Neuronal stem cell (in vitro differentiated cells): Measurements from ENCODE around the gene ZFP91. TPM values are rescaled to one million over a fixed set of nuclear protein-coding genes. Genes with fewer than 3 reads are reported as not detected.
A peak's percentile ranks its signal among the peaks of the same experiment; 100 is the strongest.

Source experiments
- DNase-seq: peaks from one replicate; pipeline ENCODE4 v3.0.0-alpha.2; 2013; ENCODE audit warnings: low spot score
- H2AFZ ChIP-seq: one replicate; pipeline ENCODE4 v1.6.1; 2013; ENCODE audit warnings: mild to moderate bottlenecking, low read length, inconsistent platforms
- H2AK5ac ChIP-seq: 2 replicates; pipeline ENCODE4 v1.6.1; 2013; ENCODE audit warnings: low read depth, mild to moderate bottlenecking, inconsistent platforms, low read length, moderate library complexity, mixed read lengths
- H2BK120ac ChIP-seq: 2 replicates; pipeline ENCODE4 v1.6.1; 2013; ENCODE audit warnings: low read depth, mild to moderate bottlenecking, inconsistent platforms, low read length, moderate library complexity, mixed read lengths
- H2BK12ac ChIP-seq: one replicate; pipeline ENCODE4 v1.6.1; 2013; ENCODE audit warnings: low read length, inconsistent platforms
- H2BK15ac ChIP-seq: 2 replicates; pipeline ENCODE4 v1.6.1; 2013; ENCODE audit warnings: mild to moderate bottlenecking, low read length, inconsistent platforms, mixed read lengths
- H2BK5ac ChIP-seq: one replicate; pipeline ENCODE4 v1.6.1; 2013; ENCODE audit warnings: inconsistent platforms, mild to moderate bottlenecking, low read length, moderate library complexity
- H3K14ac ChIP-seq: one replicate; pipeline ENCODE4 v1.6.1; 2013; ENCODE audit warnings: low read length, inconsistent platforms
- H3K18ac ChIP-seq: 2 replicates; pipeline ENCODE4 v1.6.1; 2013; ENCODE audit warnings: low read length, inconsistent platforms
- H3K23ac ChIP-seq: 2 replicates; pipeline ENCODE4 v1.6.1; 2013; ENCODE audit warnings: low read depth, mild to moderate bottlenecking, mixed read lengths, low read length, inconsistent platforms; ENCODE audit not compliant: poor library complexity
- H3K27ac ChIP-seq: replicated peaks from 3 replicates; pipeline ENCODE4 v1.5.1; 2013; ENCODE audit warnings: low read length, inconsistent platforms
- H3K27me3 ChIP-seq, 3 experiments: 2 replicates each; pipeline ENCODE4 v1.6.1; 2013; ENCODE audit warnings: low read length in 3 of 3, mild to moderate bottlenecking in 2 of 3, inconsistent platforms in 1 of 3, low read depth in 1 of 3, mixed read lengths in 1 of 3, moderate library complexity in 1 of 3; ENCODE audit not compliant: control insufficient read depth in 3 of 3, insufficient read depth in 3 of 3
- H3K36me3 ChIP-seq, 2 donors: replicated peaks in 1 of 2; 2 replicates each; pipeline ENCODE4 v1.6.1; 2013; ENCODE audit warnings: low read length in 2 of 2; ENCODE audit not compliant: control insufficient read depth in 2 of 2, insufficient read depth in 2 of 2
- H3K4ac ChIP-seq: 2 replicates; pipeline ENCODE4 v1.6.1; 2013; ENCODE audit warnings: inconsistent platforms, mild to moderate bottlenecking, low read length, moderate library complexity
- H3K4me1 ChIP-seq, 2 donors: 1 replicate in 1 of 2; 2 replicates in 1 of 2; pipeline ENCODE4 v1.6.1; 2013; ENCODE audit warnings: low read length in 2 of 2, low read depth in 1 of 2; ENCODE audit not compliant: control insufficient read depth in 2 of 2, insufficient read depth in 1 of 2
- H3K4me2 ChIP-seq: one replicate; pipeline ENCODE4 v1.6.1; 2013; ENCODE audit warnings: mild to moderate bottlenecking, low read length, inconsistent platforms; ENCODE audit not compliant: insufficient read depth, poor library complexity, severe bottlenecking
- H3K4me3 ChIP-seq, 2 donors: 2 replicates each; pipeline ENCODE4 v1.5.1; 2013; ENCODE audit warnings: low read length in 2 of 2, mild to moderate bottlenecking in 2 of 2, inconsistent platforms in 1 of 2, moderate library complexity in 1 of 2
- H3K79me1 ChIP-seq: one replicate; pipeline ENCODE4 v1.6.1; 2013; ENCODE audit warnings: low read depth, mild to moderate bottlenecking, inconsistent platforms, low read length, moderate library complexity
- H3K9ac ChIP-seq: one replicate; pipeline ENCODE4 v1.6.1; 2013; ENCODE audit warnings: mild to moderate bottlenecking, low read depth, low read length, inconsistent platforms; ENCODE audit not compliant: poor library complexity
- H3K9me3 ChIP-seq, 2 donors: replicated peaks in 1 of 2; 2 replicates each; pipeline versions ENCODE3 to v1.6.1; 2013; ENCODE audit warnings: low read length in 2 of 2, mild to moderate bottlenecking in 2 of 2, inconsistent platforms in 1 of 2, low read depth in 1 of 2, mixed read lengths in 1 of 2, moderate library complexity in 1 of 2; ENCODE audit not compliant: control insufficient read depth in 2 of 2, insufficient read depth in 1 of 2
- H4K8ac ChIP-seq: one replicate; pipeline ENCODE4 v1.6.1; 2013; ENCODE audit warnings: low read depth, mild to moderate bottlenecking, inconsistent platforms, low read length, moderate library complexity
- H4K91ac ChIP-seq: one replicate; pipeline ENCODE4 v1.6.1; 2013; ENCODE audit warnings: low read length, low read depth, mild to moderate bottlenecking, inconsistent platforms; ENCODE audit not compliant: poor library complexity
- WGBS, 2 donors: extraction: QIAGEN DNeasy Blood & Tissue Kit; methylation state at CpG; one replicate each; pipeline ENCODE4 v1.1.7; 2013; ENCODE audit warnings: missing lambda C conversion rate in 2 of 2, mixed read lengths in 1 of 2; ENCODE audit not compliant: insufficient read length in 2 of 2, insufficient replicate concordance in 1 of 2; ENCODE audit errors: extremely low coverage in 2 of 2; 5-methylcytosine and 5-hydroxymethylcytosine counted together
- polyA plus RNA-seq, 2 experiments: library from polyadenylated mRNA; stranded (reverse); fragments of 200-250 nt; gene quantifications; one replicate each; pipeline ENCODE4 v1.2.3, GENCODE V29; 2013

The ZFP91 gene, protein sequence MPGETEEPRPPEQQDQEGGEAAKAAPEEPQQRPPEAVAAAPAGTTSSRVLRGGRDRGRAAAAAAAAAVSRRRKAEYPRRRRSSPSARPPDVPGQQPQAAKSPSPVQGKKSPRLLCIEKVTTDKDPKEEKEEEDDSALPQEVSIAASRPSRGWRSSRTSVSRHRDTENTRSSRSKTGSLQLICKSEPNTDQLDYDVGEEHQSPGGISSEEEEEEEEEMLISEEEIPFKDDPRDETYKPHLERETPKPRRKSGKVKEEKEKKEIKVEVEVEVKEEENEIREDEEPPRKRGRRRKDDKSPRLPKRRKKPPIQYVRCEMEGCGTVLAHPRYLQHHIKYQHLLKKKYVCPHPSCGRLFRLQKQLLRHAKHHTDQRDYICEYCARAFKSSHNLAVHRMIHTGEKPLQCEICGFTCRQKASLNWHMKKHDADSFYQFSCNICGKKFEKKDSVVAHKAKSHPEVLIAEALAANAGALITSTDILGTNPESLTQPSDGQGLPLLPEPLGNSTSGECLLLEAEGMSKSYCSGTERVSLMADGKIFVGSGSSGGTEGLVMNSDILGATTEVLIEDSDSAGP
- polyA plus RNA-seq (2013, experiment 1 of 2): 42.3 TPM
- 43.7 TPM for polyA plus RNA-seq (2013, experiment 2 of 2)

DNA sequence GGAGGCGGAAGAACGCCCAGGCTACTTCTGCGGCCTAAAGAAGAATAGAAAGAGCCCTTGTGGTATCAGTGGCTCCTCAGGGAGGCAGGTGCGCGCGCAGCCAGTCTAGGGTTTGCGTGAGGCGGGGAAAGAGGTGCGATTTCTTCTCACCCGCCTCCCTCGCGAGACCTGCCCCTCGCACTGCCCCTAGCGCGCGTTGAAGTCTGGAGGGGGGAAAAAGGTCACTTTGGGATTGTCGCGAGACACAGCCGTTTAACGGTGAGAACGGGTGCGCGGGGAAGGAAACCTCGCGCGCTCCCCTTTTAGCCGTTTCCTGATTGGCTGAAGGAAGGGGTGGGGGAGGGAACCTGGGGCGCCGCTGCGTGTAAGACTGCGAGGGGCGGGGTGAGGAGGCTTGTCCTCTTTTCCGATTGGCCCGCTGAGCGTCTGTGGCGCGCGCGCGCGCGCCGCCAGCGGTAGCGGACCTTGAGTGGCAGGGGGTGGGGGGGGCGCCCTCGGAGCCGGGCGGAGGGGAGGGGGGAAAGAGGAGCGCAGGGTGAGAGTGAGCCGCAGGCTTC, at the start of gene ZFP91:
ZFP91 (plus strand) TSS at position 429 of the 557 bp plus-strand sequence. CDS start 219 bp downstream, outside the sequence.
- Histone ChIP-seq H4K8ac (peak within 1 kb of the TSS; percentile 82), H3K36me3 (peaks cover 0 to 21% of the 10 kb centered on the region in 2 donors), H2BK120ac (peak within 1 kb of the TSS; percentile 89), H2AK5ac (peak within 1 kb of the TSS; percentile 94), H3K27ac (peak within 1 kb of the TSS; percentile 99), H3K23ac (peak within 1 kb of the TSS; percentile 97), H3K9ac (peak within 1 kb of the TSS; percentile 97), H2BK5ac (peak within 1 kb of the TSS; percentile 98), H3K4ac (peak within 1 kb of the TSS; percentile 89), H2BK12ac (no peak within 1 kb of the TSS), H3K79me1 (no peaks in the 10 kb centered on the region), H3K27me3 (no peaks in the 10 kb centered on the region), H2BK15ac (no peak within 1 kb of the TSS), H3K14ac (peak within 1 kb of the TSS; percentile 71), H2AFZ (peak within 1 kb of the TSS; percentile 97), H3K4me3 (peak within 1 kb of the TSS; percentile 93 to 97), H4K91ac (no peak within 1 kb of the TSS), H3K9me3 (no peaks in the 10 kb centered on the region), H3K18ac (peak within 1 kb of the TSS; percentile 100), H3K4me2 (peak within 1 kb of the TSS; percentile 65), H3K4me1 (peaks cover 1 to 9% of the 10 kb centered on the region in 2 donors)
- no CpG with 5 or more reads among the region's 51 CpGs for WGBS, 2 donors
- peak; percentile 97 for DNase-seq

DNA sequence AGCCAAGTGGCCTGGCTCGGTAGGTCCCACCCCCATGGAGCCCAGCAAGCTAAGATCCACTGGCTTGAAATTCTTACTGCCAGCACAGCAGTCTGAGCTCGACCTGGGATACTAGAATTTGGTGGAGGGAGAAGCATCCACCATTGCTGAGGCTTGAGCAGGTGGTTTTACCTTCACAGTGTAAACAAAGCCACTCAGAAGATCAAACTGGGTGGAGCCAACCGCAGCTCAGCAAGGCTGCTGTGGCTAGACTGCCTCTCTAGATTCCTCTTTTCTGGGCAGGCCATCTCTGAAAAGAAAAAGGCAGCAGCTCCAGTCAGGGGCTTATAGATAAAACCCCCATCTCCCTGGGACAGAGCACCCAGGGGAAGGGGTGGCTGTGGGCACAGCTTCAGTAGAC, 48.6 kb upstream of the ZFP91 start:
- no peaks in the 10 kb centered on the region for H3K27me3 ChIP-seq
- H3K14ac ChIP-seq: no peak overlapping the region
- H3K9ac ChIP-seq: no peak overlapping the region
- no peaks in the 10 kb centered on the region for H3K9me3 ChIP-seq
- H2BK12ac ChIP-seq: no peak overlapping the region
- no peak overlapping the region for H2AFZ ChIP-seq
- H3K18ac ChIP-seq: no peak overlapping the region
- no peak overlapping the region for H2BK15ac ChIP-seq
- no CpG with 5 or more reads among the region's 3 CpGs for WGBS, 2 donors
- no peak overlapping the region for H3K4me2 ChIP-seq
- H2AK5ac ChIP-seq: no peak overlapping the region
- no peak overlapping the region for H3K4me3 ChIP-seq
- no peak overlapping the region for H2BK5ac ChIP-seq
- no peak overlapping the region for H3K23ac ChIP-seq
- H3K4ac ChIP-seq: no peak overlapping the region
- H4K91ac ChIP-seq: no peak overlapping the region
- H4K8ac ChIP-seq: no peak overlapping the region
- no peaks in the 10 kb centered on the region for H3K4me1 ChIP-seq
- H3K79me1 ChIP-seq: no peaks in the 10 kb centered on the region
- no peak overlapping the region for H3K27ac ChIP-seq
- H2BK120ac ChIP-seq: no peak overlapping the region
- no peak for DNase-seq
- no peaks in the 10 kb centered on the region for H3K36me3 ChIP-seq

DNA sequence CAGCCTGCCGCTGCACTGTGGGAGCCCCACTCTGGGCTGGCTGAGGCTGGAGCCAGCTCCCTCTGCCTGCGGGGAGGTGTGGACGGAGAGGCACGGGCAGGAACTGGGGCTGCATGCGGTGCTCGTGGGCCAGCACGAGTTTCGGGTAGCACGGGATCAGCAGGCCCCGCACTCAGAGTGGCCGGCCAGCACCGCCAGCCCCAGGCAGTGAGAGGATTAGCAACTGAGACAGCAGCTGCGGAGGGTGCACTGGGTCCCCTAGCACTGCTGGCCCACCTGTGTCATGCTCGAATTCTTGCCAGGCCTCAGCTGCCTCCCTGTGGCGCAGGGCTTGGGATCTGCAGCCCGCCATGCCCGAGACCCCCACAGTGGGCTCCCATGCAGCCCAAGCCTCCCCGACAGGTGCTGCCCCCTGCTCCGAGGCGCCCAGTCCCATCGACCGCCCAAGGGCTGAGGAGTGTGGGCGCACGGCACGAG, 47.0 kb upstream of the ZFP91 start:
- no peaks in the 10 kb centered on the region for H3K27me3 ChIP-seq
- H3K14ac ChIP-seq: no peak overlapping the region
- H3K27ac ChIP-seq: no peak overlapping the region
- H4K8ac ChIP-seq: no peak overlapping the region
- H3K36me3 ChIP-seq: no peaks in the 10 kb centered on the region
- no peak overlapping the region for H4K91ac ChIP-seq
- H2BK15ac ChIP-seq: no peak overlapping the region
- no peak overlapping the region for H2BK5ac ChIP-seq
- no peak overlapping the region for H3K4me2 ChIP-seq
- no peaks in the 10 kb centered on the region for H3K9me3 ChIP-seq
- H3K4me3 ChIP-seq: no peak overlapping the region
- no peak overlapping the region for H3K4ac ChIP-seq
- no peak overlapping the region for H3K9ac ChIP-seq
- H3K23ac ChIP-seq: no peak overlapping the region
- no peak overlapping the region for H2AFZ ChIP-seq
- H3K4me1 ChIP-seq: no peaks in the 10 kb centered on the region
- H2AK5ac ChIP-seq: no peak overlapping the region
- H2BK12ac ChIP-seq: no peak overlapping the region
- no peaks in the 10 kb centered on the region for H3K79me1 ChIP-seq
- WGBS, 2 donors: no CpG with 5 or more reads among the region's 25 CpGs
- H2BK120ac ChIP-seq: no peak overlapping the region
- DNase-seq: no peak
- H3K18ac ChIP-seq: no peak overlapping the region

DNA sequence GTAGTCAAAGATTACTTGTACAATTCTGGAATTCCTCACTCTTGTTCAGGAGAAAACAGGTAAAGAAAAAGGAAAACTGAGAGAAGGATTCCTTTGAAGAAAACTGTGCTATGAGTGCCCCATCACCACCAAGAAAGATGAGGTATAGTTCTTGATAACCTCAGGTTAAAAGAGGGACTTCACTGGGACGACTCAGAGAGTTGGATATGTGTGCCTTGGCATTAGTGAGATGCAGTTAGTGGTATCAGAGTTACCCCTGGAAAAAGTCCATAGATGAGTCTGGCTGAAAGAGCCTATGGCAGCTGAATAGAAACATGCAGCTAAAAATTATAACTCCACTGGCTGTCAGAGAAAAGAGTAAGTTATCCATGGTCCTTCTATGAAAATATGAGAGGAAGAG, 32.0 kb upstream of the ZFP91 start:
- no peak overlapping the region for H3K4me2 ChIP-seq
- H3K36me3 ChIP-seq: peaks cover 2 to 14% of the 10 kb centered on the region in 2 donors
- H3K27me3 ChIP-seq: no peaks in the 10 kb centered on the region
- no peak overlapping the region for H2BK120ac ChIP-seq
- H3K9ac ChIP-seq: no peak overlapping the region
- no peaks in the 10 kb centered on the region for H3K9me3 ChIP-seq
- WGBS, 2 donors: no CpG with 5 or more reads among the region's 1 CpG
- no peak overlapping the region for H2AK5ac ChIP-seq
- peaks cover 0 to 2% of the 10 kb centered on the region in 2 donors for H3K4me1 ChIP-seq
- no peak overlapping the region for H4K91ac ChIP-seq
- H4K8ac ChIP-seq: no peak overlapping the region
- no peak overlapping the region for H3K4ac ChIP-seq
- no peak overlapping the region for H2BK12ac ChIP-seq
- H3K79me1 ChIP-seq: no peaks in the 10 kb centered on the region
- no peak overlapping the region for H2BK15ac ChIP-seq
- H2BK5ac ChIP-seq: no peak overlapping the region
- no peak overlapping the region for H3K23ac ChIP-seq
- no peak overlapping the region for H3K4me3 ChIP-seq
- no peak overlapping the region for H2AFZ ChIP-seq
- no peak for DNase-seq
- no peak overlapping the region for H3K14ac ChIP-seq
- no peak overlapping the region for H3K27ac ChIP-seq
- no peak overlapping the region for H3K18ac ChIP-seq
